Measurements from ENCODE around the gene WNT9A. TPM values are rescaled to one million over a fixed set of nuclear protein-coding genes. Genes with fewer than 3 reads are reported as not detected.

Gene WNT9A
- total and polyA plus RNA-seq, 9 of the 15 experiments (the other 6 are each of a cell fraction or from before 2014, with no cell fraction given) = 0.04 to 0.17 (median 0.10) TPM; not detected in 4

- TF ChIP-seq THRB (CRISPR knock-in tag; conservative IDR thresholded peaks at IDR 0.05) (no peak), GATAD2B (IDR thresholded peaks at IDR 0.05; ENCODE audit: borderline replicate concordance) (0 out of 2 replicates have a peak, but pooled peaks have one; percentile 15), BACH1 (tag; IDR thresholded peaks at IDR 0.05) (no peak), MGA (IDR thresholded peaks at IDR 0.05) (peak; percentile 42), CEBPB (tag; IDR thresholded peaks at IDR 0.05) (no peak), ATF7 (IDR thresholded peaks at IDR 0.05) (no peak), ZNF212 (CRISPR knock-in tag; IDR thresholded peaks at IDR 0.05) (no peak), DEAF1 (CRISPR knock-in tag; IDR thresholded peaks at IDR 0.05) (no peak), MYNN (IDR thresholded peaks at IDR 0.05) (no peak), MYNN (CRISPR knock-in tag; IDR thresholded peaks at IDR 0.05) (no peak), ZBTB12 (CRISPR knock-in tag; IDR thresholded peaks at IDR 0.05) (no peak), ZNF785 (CRISPR knock-in tag; IDR thresholded peaks at IDR 0.05) (no peak), LARP7 (IDR thresholded peaks at IDR 0.05) (no peak)
These were observed 61.9 kb downstream of the WNT9A start (continued) for GRCh38 chr1:227885648-227886502.
